Midbrain (tissue), 1 donor: ENCODE results near the gene B3GNT5.

Source experiments
- DNase-seq: peaks from one replicate; lab custom pipeline; 2025; lab: John Stamatoyannopoulos, UW

The B3GNT5 gene, protein sequence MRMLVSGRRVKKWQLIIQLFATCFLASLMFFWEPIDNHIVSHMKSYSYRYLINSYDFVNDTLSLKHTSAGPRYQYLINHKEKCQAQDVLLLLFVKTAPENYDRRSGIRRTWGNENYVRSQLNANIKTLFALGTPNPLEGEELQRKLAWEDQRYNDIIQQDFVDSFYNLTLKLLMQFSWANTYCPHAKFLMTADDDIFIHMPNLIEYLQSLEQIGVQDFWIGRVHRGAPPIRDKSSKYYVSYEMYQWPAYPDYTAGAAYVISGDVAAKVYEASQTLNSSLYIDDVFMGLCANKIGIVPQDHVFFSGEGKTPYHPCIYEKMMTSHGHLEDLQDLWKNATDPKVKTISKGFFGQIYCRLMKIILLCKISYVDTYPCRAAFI

DNA sequence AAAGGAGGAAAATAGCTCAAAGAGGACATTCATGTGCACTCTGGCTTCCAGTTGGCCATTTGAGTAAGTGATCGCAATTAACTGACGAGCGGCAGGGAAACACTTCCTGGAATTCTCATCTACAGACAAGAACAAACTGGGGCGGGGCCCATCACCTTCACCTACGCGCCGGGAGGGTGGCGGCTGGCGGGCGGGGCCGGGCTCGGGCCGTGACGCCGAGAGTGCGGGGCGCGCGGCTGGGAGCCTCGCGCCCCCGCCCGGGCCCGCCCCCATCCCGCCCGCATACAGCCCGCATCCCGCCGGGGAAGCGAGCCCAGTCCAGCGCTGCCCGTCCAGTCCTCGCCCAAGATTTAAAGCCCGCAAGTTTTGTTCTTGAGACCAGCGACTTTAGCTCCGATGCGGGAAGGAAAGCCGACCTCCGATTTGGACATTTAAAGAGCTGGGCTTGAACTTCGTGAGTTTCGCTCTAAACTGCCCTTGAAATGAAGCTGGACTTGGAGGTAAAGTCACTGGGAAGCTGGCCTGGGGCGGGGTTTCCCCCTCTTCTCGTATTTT lies at the start of gene B3GNT5:
TSS of gene B3GNT5 (plus strand) at position 281 of the 555 bp plus-strand sequence. CDS start 16,546 bp downstream, outside the sequence.
- DNase-seq: no peak

DNA sequence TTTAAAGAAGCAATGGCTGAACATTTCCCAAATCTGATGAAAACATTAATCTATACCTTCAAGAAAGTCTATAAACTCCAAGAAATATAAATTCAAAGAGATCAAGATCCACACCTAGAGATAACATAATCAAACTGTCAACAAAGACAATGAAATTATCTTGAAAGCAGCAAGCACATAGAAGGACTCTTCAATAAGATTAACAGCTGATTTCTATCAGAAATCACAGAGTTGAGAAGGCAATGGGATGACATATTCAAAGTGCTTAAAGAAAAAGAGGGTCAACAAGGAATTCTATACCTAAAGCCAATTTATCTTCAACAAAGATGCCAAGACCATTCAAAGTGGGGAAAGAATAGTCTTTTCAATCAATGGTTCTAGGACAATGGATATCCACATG lies 49.4 kb upstream of the B3GNT5 start:
- no peak for DNase-seq

DNA sequence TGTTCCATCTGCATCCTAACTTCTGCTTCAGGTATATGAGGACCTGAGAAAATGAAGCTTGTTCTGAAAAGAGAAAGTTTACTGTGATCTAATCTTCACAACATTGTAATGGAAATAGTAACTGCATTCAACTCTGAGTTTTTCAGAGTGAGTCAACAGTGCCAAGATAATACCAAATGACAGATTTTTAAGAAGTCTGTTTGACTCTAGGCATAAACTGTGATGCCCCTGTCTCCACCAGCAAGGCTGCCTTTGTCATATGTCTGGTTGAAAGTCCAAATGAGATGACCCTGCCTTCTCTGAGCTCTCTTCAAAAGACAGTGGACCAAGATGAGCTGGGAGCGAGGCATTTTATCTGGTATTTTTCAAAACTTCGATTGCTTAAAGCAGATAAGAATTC lies 44.8 kb upstream of the B3GNT5 start:
- no peak for DNase-seq

DNA sequence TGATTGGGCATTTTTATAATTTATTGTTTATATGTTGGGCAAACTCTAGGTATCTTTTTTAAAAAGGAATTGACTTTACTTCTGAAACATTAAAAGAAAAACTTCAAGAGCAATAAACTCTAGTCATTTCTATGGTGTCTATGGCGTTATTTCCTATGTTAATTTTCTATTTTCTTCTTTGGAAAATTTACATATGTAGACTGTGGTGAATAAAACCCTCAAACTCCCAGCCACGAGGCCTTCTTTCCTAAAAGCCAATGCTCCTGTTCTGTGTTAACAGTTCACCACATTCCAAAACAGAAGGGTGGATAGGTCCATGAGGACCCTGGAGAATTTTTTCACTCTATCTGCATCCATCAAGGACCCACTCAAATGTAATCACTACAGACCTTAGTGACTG lies 44.3 kb upstream of the B3GNT5 start:
- no peak for DNase-seq

DNA sequence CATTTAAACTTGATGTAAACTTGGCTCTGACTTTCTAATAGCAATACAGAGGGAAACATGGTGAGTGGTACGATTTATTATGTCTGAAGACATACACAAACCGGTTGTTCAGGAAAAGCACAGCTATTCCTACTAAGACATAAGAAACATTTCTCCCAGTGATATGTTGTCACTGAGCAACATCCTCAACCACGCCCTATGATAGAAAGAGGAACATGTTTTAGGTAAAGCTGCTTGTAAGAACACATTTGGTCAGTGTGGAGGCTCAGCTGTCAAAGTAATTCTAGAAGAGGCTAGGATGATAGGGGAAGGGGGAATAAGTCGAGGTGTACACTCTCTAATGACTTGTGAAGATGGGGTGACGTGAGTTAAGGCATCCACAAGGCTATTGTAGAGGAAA lies 42.7 kb upstream of the B3GNT5 start:
- DNase-seq: no peak

DNA sequence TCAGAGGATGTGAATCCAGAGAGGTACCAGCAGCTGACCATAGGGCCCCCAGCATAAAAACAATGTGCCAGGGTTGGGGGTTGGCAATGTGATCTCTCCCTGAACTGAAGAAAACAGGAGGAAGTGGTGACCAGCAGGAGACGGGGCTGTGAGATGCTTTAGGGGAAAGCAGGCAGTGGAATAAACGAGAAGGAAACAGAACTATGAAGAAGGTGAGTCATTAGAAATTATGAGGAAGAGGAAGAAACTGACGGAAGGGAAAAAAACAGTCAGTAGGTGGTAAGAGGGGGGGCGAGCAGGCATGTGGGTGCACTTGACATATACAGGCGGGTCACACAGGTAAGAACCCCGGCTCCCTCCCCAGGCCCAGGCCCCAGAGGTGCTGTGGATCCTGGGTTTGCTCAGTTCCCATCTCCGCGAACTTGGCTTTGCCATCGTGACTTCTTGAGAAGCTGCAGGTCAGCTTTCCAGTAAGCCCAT lies 42.2 kb upstream of the B3GNT5 start:
- no peak for DNase-seq

DNA sequence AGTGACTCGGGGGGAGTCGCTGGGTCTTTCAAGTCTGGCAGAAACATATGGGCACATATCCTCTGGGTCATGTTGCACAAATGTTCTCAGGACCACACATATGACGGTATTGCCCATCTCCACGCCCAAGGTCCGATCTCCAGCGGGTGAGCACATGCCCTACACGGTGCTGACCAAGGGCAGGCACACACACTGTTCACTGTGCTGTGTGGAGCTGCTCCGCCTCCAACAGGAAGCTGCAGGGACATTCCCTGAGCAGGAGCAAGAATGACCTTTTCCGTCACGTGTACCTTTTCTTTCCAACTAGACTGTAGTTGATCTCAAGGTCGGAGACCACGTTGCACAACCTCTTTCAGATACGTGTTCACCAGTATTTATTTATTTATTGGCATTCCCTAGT lies 41.7 kb upstream of the B3GNT5 start:
- DNase-seq: no peak

DNA sequence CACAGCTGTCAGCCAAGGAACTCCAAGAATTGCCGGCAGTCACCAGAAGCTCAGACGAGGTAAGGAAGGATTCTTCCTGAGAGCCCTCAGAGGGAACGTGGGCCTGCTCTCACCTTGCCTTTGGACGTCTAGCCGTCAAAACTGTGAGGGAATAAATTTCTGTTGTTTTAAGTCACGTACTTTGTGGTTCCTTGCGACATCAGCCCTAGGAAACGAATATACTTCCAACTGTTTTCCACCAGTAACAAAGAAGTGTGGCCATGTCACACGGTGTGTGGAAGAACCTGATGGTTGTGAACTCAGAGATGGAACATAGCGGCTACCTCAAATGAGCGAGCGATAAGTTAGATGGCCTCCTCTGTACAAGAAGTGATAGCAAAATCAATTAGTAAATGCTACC lies 41.0 kb upstream of the B3GNT5 start:
- DNase-seq: no peak

DNA sequence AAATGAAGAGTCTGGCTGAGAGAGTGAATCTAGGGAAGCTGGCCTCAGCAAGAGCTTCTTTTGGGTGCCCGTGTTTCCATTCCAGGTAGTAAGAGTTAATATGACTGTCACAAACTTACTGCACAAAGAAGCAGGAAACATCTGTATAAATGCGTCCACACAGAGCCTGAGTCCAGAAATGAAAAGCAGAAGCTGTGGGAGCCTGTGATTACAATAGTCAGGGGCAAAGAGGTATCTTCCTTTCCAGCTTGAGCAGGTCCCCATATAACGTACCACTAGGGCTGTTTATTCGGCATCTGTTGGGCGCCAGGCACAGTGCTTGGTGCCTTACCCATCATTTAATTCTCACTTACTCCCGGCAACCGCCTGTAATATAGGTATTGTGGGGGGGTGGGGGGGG lies 40.5 kb upstream of the B3GNT5 start:
- DNase-seq: peak; percentile 36

DNA sequence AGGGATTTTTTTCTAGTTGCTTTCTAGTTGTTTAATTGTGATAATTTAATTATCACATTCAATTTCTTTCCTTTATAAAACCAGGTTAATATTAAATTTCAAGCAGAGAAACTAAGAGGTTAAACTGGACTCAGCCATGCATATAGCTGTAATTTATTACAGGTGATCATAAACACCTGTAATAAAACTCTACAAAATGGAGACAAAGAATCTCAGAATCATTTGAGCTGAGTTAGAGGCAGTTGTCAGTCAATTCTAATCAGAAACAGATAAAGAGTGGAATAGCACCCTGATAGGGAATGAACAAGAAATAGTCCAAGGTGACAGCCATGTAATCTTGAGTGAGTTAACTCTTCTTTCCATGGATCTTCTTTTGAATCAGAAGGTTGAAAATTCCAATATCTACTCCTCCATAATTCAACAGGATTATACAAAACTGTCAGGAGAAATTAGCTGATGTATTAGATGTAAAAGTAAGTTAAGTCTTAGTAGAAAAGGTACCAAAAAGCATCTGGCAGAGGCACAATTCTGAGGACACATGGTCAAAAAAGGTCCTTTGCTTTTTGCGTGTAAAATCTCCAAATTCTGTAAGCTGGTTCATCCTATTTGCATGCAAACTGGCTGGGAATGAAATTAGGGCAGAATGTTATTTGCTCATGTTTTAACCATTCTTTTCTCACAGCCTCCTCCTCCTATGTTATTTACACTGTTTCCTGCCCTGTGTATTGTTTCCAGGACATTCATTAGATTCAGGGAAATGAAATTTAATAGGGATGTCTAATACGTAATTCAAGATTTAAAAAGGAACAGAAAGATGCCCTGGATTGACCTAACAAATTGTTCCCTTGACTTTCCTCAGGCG lies 39.4 kb upstream of the B3GNT5 start:
- no peak for DNase-seq

DNA sequence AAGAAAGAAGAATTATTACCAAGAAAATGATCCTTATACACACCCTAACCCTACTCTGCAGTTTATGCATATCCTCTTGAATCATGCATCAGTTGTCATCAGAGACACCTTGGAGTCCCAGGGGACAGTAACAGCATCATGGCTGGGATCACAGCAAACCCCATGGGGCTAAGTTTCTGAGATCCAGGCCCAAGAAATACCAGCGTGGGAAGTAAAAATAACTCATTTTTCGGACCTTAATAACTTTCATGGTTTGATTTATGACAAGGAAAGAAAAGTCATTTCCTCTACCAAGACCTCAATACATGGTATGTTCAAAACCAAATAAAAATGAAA lies 38.8 kb upstream of the B3GNT5 start:
- no peak for DNase-seq

DNA sequence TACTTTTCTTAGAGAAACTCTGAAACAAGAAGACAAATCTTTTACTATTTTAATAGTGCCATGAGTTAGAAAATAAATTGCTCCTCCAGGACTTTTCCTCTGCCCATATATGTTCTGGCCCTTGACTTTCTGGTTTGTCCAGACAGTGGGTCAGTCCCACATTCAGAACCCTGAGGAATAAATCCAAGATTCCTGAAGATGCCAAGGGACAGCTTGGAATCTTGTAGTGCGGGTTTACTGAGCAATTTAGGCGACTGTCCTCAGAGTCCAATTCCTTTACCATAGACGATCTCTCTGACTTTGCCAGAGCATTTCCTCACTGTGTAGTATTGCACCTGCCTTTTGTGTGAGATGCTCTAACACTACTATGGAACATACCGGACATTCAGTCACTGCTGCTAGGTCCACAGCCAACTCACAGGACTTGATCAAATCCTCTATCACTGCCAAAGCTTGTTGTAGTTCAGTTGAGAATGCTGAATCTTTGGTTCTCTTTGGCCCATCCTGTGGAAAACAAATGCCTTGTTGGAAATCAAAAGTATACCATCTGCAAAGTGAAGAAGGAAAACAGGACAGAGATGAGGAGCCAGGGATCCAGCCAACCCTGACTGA lies 37.4 kb upstream of the B3GNT5 start:
- DNase-seq: no peak

DNA sequence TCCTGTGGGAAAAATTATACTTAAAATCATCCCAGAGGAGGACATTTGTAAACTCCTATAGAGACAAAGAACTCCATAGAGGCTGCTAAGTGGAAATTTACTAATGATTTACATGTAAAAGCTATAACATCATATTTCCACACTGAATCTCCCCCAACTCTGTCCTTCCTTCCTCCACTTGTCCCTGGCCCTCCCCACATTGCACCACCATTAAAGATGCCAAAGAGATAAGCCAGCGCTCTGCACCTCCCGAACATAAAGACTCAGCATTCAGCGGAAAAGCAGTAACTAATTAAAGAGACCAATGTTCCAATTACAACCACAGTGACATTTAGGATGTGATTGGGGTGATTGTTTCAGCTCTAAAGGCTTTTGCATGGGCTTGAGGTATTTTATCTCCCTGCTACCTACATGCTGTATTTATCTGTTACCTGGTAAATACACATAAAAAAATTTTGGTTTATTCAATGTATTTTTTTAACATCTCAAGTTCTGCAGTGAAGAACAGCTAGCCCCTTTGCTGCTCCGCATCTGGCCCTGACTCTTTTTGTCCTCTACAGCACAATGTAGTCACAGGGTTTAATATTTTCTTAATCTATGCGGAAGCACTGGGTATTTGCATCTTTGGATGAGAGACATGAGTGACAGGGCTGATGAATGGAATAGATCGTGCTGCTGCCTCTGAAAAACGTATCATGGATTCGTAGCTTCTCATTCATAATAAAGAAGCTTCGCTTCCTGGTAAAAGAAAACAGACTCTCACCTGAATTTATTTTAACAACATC lies 35.3 kb upstream of the B3GNT5 start:
- no peak for DNase-seq

DNA sequence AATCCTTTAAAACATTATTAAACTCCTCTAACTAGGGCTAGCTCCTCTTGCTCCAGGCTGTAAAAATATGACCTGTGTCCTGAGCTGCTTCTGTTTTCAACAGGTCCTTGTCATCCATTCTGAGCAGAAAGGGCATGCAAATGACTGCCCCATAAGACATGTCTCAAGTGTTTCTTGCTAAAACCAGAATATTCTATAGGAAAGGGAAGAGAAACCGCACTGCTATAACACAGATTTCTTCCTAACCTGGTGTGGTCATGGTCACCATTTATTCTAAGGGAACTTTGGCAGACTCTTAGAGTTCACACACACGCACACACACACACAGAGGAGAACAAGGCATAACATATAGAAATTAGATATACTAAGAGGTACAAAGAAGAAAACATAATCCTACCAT lies 34.2 kb upstream of the B3GNT5 start:
- DNase-seq: no peak

DNA sequence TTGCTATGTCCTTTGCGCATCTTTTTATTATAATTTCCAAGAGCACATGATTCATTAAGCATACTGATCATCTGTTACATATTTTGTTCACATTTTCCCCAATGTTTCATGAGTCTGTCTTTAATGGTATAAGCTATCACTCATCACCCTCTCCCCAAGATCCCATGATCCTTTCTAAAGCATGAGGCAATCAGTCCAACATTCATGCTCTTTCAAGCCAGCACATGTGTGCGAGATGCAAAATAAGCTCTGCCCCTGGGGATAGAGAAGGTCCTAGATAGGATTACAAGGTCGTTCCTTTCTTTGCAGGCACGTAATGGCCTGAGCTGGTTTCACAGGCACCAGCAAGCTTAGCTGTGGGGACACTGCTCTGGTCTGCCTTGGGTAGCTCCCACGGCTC lies 32.2 kb upstream of the B3GNT5 start:
- no peak for DNase-seq

DNA sequence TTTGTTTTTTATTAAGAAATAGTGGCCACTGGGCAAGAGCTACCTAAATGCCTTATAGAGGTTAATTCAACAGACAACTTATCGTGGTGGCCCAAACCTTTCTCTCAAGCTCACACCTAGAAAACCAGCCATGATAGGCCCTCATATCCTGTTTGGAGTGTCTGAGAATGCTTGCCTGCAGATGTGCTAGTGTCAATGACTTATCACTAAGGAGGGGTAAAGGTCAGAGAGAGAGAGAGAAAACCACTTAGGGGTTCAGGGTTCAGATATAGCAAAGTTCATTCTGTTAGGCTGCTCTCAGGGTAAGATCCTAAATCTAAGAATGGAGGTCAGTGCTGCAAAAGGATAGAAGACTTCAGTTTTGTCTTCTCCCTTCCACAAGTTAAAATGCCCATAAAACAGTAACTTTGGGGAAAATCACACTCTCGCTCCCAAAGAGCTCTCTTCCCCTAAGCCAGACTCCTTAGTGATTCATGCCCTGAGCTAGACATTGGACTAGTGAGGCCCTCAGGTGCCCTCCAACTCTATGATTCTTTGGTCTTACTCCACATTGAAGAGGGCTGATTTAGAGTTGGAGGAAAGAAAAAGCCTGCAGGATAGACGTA lies 30.3 kb upstream of the B3GNT5 start:
- no peak for DNase-seq

DNA sequence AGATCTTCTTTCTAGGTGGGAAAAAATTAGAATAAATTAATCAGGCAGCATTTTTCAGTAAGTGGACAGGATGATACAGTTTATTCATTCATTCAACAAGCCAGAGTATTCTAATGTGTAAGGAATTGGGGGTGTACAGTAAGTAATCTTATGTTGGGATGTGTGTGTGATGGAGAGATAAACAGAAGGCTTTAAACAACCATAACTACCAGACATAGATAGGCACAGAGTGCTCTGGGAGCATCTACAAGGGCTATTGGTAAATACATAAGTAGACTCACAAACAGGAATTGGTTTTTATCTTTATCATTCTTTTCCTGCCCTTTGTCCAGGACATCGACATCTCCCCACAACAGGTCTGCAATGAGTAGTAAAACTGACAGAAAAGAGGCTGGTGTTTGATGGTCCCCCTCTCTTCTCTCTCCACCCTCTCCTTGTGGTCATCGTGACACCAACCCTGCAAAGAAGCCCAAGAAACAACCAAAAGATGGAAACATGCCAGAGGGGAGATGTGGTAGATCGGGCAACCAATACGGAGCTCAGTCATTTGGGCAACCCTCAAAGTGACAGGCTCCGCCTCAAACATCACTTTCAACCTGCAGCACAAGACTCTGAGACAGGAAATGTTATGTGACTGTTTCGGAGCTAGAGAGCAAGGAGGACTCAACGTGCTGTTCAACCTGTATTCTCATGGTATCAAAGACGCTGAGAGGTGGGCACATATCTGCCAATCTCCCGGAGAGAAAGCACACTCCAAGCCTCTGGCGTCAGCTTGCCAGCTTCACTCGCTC lies 28.7 kb upstream of the B3GNT5 start:
- no peak for DNase-seq

DNA sequence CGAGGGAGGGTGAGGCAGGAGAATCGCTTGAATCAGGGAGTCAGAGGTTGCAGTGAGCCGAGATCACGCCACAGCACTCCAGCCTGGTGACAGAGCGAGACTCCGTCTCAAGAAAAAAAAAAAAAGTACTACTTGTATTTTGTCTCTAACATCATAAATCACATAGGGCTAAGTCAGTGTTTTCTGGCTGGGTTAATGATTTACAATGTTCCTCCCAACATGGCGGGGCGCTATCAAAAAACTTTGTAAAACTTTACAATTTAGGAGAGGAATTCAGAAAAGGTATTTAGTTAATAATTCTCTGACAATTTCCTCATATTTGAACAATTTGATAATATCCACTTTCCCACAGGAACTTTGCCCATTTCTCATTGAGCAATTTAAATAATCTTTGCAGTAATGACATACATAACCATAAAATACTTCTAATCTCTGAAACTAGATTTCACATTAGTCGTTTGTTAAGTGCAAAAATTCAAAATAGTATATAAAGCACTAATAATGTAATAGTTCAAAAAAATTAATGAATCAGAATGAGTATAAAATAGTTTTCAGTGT lies 26.6 kb upstream of the B3GNT5 start:
- DNase-seq: no peak

DNA sequence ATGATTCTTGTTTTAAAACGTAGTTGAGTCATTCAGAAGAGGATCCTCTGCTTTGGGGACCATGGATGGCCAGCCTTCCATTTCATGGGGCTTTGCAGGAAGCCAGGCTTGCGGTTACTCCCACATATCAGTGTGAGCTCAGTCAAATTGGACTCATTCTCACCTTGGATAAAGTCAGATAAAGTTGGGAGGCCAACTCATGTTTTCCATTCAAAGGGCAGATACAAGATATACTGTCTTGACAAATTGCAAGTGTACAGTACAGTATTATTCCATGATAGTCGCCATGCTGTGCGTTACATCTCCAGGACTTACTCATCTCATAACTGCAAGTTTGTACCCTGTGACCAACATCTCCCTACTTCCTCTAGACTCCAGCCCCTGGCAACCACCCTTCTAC lies 25.5 kb upstream of the B3GNT5 start:
- no peak for DNase-seq

DNA sequence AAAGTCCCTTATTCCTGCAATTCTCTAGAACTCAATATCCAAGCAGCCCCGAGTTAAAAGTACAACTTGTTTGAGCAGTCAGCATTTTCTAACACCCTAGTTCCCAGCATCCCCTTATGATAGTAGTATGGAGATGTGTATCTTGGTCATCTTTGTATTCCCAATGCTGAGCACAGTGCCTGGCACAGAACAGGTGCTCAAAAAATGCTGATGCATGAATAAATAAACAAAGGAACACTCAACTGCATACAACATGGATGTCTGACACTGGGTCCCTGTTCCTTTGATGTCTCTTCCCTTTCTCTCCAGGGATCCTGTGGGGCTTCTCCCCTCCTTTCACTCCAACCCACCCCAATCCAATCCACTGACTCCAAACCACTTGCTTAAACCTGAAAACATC lies 23.9 kb upstream of the B3GNT5 start:
- DNase-seq: no peak
